MM.1S (cell line): ENCODE data around the gene MFAP2.

Source experiments
- CTCF ChIP-seq: fragments of 300-600 bp; sonication (generic); IDR thresholded peaks from 2 replicates; pipeline ENCODE4 v1.5.1; 2016; ENCODE audit warnings: antibody characterized with exemption, low read length, mixed read lengths
- EZH2 ChIP-seq: fragments of 300-600 bp; sonication (generic); optimal IDR thresholded peaks from 2 replicates; pipeline ENCODE3; 2017; ENCODE audit warnings: low read depth, mild to moderate bottlenecking, antibody characterized with exemption, low read length, mixed read lengths

- no peak for TF ChIP-seq CTCF
- TF ChIP-seq EZH2 = no peak
Measured at GRCh38 chr1:16986113-16986512, 5.7 kb upstream of the MFAP2 start.
